ENCODE measurements around the gene JAML.

Gene JAML

DNA sequence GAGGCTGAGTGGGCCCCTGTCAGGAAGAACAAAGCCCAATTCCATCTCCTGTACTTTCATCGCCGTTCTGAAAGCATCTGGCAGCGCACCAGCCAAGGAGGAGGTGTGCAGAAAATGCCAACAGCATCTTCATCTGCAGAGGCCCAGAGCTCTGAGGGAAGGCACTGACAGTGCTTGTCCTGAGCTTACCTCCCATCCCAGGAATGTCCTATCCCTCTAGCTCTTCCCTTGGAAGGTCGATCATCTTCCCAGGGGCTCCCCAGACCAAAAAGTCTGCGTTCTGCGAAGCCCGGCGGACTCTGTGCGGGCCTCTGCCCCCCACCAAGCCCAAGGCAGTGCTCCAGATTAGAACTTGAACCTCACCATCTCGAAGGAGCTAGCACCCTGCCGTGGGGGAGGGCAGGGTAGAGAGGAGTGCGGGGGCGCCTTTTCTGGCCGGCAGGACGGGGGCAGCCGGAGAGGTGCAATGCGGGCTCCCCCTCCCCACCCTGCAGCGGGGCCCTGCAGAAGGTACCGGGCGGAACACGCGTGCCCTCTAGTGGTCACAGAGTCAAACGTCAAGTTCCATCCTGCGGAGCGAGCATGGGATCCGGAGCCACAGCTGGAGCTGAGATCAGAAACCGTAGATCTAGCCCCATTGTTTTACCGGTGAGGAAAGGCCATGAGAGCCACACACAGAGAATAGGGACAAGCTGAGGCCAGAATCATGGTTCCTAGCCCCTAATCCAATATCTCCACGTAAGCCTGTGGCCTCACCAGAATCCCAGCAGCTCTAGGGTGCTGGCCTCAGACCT, 53.3 kb downstream of the JAML start:
- TF ChIP-seq FOXP2 (optimal IDR thresholded peaks at IDR 0.05; ENCODE audit: borderline replicate concordance, extremely low read depth, extremely low read length, insufficient read depth): peak; percentile 39
- TF ChIP-seq TAF1 (IDR thresholded peaks at IDR 0.05; ENCODE audit: borderline replicate concordance, insufficient read depth, low read length): no peak

DNA sequence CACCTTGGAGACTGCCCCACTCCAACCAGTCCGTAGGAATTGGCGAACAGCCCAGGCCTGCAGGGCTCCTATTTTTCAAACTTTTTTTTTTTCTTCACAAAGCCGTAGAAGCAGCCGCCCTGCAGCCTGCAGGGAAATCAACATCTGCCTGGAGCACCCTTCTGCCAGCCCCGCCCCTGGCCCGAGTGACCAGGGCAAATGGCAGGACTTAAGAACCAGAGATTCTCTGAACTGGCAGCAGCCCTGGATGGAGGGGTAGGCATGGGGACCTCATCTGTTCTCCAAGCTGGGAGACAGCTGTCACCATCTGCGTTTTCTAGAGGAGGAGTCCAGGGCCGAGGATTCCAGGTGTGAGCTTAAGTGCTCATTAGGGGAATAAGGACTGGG, 53.9 kb downstream of the JAML start:
- TF ChIP-seq SIN3A (IDR thresholded peaks at IDR 0.05; ENCODE audit: borderline replicate concordance, insufficient read depth, low read length) (no peak), TAF1 (IDR thresholded peaks at IDR 0.05; ENCODE audit: borderline replicate concordance, insufficient read depth, low read length) (no peak), FOXP2 (optimal IDR thresholded peaks at IDR 0.05; ENCODE audit: borderline replicate concordance, extremely low read depth, extremely low read length, insufficient read depth) (no peak), POLR2AphosphoS5 (IDR thresholded peaks at IDR 0.05; ENCODE audit: low read depth, low read length) (no peak)
- TF ChIP-seq, protein P1, sequence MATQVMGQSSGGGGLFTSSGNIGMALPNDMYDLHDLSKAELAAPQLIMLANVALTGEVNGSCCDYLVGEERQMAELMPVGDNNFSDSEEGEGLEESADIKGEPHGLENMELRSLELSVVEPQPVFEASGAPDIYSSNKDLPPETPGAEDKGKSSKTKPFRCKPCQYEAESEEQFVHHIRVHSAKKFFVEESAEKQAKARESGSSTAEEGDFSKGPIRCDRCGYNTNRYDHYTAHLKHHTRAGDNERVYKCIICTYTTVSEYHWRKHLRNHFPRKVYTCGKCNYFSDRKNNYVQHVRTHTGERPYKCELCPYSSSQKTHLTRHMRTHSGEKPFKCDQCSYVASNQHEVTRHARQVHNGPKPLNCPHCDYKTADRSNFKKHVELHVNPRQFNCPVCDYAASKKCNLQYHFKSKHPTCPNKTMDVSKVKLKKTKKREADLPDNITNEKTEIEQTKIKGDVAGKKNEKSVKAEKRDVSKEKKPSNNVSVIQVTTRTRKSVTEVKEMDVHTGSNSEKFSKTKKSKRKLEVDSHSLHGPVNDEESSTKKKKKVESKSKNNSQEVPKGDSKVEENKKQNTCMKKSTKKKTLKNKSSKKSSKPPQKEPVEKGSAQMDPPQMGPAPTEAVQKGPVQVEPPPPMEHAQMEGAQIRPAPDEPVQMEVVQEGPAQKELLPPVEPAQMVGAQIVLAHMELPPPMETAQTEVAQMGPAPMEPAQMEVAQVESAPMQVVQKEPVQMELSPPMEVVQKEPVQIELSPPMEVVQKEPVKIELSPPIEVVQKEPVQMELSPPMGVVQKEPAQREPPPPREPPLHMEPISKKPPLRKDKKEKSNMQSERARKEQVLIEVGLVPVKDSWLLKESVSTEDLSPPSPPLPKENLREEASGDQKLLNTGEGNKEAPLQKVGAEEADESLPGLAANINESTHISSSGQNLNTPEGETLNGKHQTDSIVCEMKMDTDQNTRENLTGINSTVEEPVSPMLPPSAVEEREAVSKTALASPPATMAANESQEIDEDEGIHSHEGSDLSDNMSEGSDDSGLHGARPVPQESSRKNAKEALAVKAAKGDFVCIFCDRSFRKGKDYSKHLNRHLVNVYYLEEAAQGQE (IDR thresholded peaks at IDR 0.05; ENCODE audit: insufficient read depth in 1 of 2, low read depth in 2 of 2, low read length in 2 of 2): no peak

DNA sequence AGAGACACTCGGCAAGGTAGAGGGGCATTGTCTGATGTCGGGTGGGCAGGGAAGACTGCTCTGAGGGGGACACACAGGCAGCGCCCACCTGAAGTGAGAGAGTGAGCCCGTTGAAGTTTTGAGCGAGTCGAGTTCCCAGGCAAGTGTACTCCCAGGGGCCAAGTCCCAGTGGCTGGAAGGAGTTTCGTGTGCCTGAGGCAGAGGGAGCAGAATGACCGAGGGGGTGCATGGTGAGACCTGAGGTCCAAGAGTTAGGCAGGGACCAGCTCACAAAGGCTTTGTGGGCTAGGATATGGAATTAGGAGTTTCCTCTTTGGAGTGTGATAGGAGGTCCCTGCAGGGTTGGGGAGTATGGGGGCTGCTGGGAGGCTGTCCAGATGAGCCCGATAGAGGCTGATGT, 54.6 kb downstream of the JAML start:
- no peak for TF ChIP-seq POLR2AphosphoS5 (IDR thresholded peaks at IDR 0.05; ENCODE audit: low read depth, low read length)
- TF ChIP-seq TAF1 (IDR thresholded peaks at IDR 0.05; ENCODE audit: borderline replicate concordance, insufficient read depth, low read length): no peak
- TF ChIP-seq, protein P1 (IDR thresholded peaks at IDR 0.05; ENCODE audit: insufficient read depth in 1 of 2, low read depth in 2 of 2, low read length in 2 of 2): no peak
- TF ChIP-seq SIN3A (IDR thresholded peaks at IDR 0.05; ENCODE audit: borderline replicate concordance, insufficient read depth, low read length): no peak
- TF ChIP-seq FOXP2 (optimal IDR thresholded peaks at IDR 0.05; ENCODE audit: borderline replicate concordance, extremely low read depth, extremely low read length, insufficient read depth): no peak

DNA sequence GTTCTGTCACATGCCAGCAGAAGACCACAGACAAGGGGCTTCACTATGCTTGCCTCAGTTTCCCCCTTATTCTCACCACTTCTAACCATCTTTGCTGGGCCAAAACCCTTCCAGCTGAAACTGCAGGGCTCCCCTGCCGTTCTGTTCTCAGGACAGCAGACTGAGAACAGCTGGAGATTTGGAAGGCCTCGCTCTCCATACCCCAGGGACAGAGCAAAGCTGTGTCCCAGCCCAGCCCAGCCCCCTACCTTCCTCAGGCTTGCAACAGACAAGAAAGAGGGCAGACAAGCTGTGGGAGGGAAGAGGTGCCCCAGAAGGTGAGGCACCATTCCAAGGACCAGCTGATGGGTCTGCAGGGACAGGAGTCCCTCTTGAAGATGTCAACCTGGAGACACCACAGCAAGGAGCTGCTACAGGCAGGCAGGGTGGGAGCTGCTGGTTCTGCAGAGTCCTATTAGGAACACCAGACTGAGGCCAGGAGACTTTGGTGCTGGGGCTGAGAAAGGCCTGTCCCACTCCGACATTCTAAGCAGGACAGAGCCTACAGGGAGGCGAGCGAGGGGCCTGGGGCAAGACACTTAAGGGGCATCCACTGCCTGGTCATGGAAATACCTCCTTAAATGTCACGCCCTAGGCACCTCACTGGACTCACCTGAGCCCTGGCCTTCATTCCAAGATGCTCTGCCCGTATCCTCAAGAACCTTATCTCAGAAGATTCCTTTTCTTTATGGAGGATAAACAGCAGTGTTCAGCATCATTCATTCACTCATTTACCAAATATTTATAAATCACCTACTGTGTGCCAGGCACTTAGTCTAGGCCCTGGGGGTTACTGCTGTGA, 55.3 kb downstream of the JAML start:
- TF ChIP-seq, protein P1 (IDR thresholded peaks at IDR 0.05; ENCODE audit: insufficient read depth in 1 of 2, low read depth in 2 of 2, low read length in 2 of 2): no peak

DNA sequence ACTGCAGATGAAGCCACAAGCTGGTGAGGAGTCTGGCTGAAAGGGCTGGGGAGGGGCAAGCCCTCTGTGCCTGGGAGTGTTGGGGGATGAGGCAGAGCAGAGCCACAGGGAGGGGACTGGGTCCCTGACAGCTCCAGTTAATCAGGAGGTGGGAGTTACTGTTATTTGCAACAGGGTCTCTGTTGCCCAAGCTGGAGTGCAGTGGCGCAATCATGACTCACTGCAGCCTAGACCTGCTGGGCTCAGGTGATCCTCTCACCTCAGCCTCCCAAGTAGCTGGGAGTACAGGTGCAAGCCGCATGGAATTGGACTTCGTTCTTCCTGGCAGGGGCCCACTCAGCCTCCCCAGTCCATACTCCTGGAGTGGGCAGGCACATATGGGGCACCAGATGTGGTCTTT, 56.1 kb downstream of the JAML start:
- no peak for TF ChIP-seq FOXP2 (optimal IDR thresholded peaks at IDR 0.05; ENCODE audit: borderline replicate concordance, extremely low read depth, extremely low read length, insufficient read depth)
- no peak for TF ChIP-seq POLR2AphosphoS5 (IDR thresholded peaks at IDR 0.05; ENCODE audit: low read depth, low read length)
- no peak for TF ChIP-seq TAF1 (IDR thresholded peaks at IDR 0.05; ENCODE audit: borderline replicate concordance, insufficient read depth, low read length)

DNA sequence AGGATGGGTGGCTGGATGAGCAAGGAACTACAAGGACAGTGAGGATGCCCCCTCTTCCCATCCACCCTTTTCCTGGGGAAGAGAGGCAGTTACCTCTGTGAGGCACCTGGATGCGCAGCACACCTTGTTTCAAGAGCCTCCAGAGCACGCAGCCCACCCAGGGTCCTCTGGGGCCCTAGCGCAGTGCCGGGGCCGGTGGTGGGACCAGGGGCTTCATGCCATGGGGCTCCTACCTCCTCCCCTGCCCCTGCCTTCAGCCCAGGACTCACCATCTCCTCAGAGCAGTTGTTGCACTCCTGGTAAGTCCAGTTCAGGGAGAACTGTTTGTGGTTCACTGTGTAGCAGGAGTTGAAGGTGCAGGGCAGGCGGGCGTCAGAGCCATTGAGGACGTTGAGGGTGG, 56.5 kb downstream of the JAML start:
- TF ChIP-seq TAF1 (IDR thresholded peaks at IDR 0.05; ENCODE audit: borderline replicate concordance, insufficient read depth, low read length) (no peak), POLR2AphosphoS5 (IDR thresholded peaks at IDR 0.05; ENCODE audit: low read depth, low read length) (no peak), SIN3A (IDR thresholded peaks at IDR 0.05; ENCODE audit: borderline replicate concordance, insufficient read depth, low read length) (no peak), FOXP2 (optimal IDR thresholded peaks at IDR 0.05; ENCODE audit: borderline replicate concordance, extremely low read depth, extremely low read length, insufficient read depth) (no peak)
- TF ChIP-seq, protein P1 (IDR thresholded peaks at IDR 0.05; ENCODE audit: insufficient read depth in 1 of 2, low read depth in 2 of 2, low read length in 2 of 2): no peak
